ENCODE measurements around the gene NES.

The NES gene

DNA sequence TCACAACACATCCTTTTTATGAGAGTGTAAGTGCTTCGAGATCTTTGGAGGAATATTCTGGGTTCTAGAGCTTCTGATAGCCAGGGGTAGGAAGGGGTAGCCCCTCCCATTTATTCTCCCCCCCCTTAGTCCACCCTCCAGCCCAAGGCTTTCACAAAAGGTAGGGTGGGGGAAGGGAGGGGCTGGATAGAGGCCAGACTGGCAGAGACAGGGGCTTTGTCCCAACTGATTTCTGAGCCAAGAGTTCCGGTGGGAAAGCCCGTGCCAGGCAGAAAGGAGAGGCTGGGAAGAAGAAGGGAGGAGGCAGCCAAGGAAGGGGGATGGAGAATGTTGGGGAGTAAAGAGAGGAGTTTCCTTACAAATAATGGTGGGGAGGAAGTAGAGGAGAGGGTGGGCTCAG lies 32.2 kb downstream of the NES start:
- H3K27ac ChIP-seq: no peak overlapping the region
- CTCF ChIA-PET: interaction anchor here (1.1 to 2.7 kb wide), 2 partner anchors 18 to 20 kb away, joined by 3 to 13 read pairs; no protein-coding TSS in a partner anchor
- POLR2A ChIA-PET (ENCODE audit: low non-redundant PET): no interaction called here
- no peak for DNase-seq (ENCODE audit: low spot score)
- TF ChIP-seq, protein P1, sequence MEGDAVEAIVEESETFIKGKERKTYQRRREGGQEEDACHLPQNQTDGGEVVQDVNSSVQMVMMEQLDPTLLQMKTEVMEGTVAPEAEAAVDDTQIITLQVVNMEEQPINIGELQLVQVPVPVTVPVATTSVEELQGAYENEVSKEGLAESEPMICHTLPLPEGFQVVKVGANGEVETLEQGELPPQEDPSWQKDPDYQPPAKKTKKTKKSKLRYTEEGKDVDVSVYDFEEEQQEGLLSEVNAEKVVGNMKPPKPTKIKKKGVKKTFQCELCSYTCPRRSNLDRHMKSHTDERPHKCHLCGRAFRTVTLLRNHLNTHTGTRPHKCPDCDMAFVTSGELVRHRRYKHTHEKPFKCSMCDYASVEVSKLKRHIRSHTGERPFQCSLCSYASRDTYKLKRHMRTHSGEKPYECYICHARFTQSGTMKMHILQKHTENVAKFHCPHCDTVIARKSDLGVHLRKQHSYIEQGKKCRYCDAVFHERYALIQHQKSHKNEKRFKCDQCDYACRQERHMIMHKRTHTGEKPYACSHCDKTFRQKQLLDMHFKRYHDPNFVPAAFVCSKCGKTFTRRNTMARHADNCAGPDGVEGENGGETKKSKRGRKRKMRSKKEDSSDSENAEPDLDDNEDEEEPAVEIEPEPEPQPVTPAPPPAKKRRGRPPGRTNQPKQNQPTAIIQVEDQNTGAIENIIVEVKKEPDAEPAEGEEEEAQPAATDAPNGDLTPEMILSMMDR (conservative IDR thresholded peaks at IDR 0.05; ENCODE audit: low read depth): no peak

DNA sequence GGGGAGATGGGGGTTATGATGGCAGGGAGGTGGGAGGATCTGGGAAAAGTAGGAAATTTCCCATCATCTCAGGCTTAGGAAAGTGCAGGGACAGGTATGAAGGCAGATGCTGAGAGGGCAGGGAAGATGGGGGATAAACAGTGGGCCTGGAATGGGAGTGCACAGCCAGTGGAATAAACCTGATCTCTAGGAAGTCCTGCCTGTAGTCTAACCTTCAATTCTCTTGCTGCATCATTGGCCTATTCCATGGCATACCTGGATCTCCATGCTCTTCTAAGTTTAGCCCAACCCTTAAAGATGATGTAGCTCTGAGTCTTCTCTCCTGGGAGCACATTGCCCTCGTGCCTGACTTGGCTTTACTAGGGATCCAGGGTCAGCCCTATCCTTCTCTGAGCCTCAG lies 32.6 kb downstream of the NES start:
- TF ChIP-seq, protein P1 (conservative IDR thresholded peaks at IDR 0.05; ENCODE audit: low read depth): no peak
- no peak overlapping the region for H3K27ac ChIP-seq
- POLR2A ChIA-PET (ENCODE audit: low non-redundant PET): no interaction called here
- DNase-seq (ENCODE audit: low spot score): no peak
- CTCF ChIA-PET: interaction anchor here (2.7 kb wide), 1 partner anchor 17 kb away, joined by 13 read pairs; no protein-coding TSS in a partner anchor

DNA sequence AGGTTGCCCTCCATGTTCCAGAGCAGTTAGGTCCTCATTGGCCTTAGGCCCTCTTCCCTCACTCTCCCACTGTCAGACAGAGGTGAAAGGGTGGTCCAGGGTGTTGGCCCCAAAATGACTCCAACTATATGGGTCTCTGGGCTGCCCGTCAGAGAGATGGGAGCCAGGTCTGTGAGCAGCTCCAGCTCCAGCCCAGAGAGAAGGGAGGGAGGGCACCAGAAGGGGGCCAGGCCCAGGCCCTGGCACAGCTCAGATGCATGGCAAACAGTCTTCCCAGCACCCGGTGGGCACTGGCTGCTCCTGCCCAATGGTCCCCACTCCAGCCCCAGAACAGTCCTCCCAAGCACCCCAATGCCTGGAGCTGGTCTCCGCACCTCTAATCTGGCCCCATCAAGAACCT lies 33.1 kb downstream of the NES start:
- ChIA-PET CTCF (interaction anchor here (0.6 to 2.7 kb wide), 2 partner anchors 17 to 27 kb away, joined by 6 to 13 read pairs; no protein-coding TSS in a partner anchor), POLR2A (ENCODE audit: low non-redundant PET) (no interaction called here)
- TF ChIP-seq, protein P1 (conservative IDR thresholded peaks at IDR 0.05; ENCODE audit: low read depth): no peak
- H3K27ac ChIP-seq: no peak overlapping the region
- DNase-seq (ENCODE audit: low spot score): no peak

DNA sequence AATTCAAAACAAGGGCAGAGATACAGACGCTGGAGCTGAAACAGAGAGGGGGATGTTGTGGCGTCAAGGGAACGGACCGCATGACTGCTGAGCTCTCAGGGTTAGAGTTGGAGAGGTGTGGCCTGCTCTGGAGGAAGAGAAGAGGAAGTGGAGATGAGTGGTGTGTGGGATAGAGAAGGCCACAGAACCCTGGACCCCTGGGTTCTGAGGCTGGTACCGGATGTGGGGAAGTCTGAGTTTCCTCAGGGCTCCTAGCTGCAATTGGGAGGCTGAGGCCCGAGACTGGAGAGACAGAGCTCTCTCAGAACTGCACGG lies 33.5 kb downstream of the NES start:
- DNase-seq (ENCODE audit: low spot score): no peak
- ChIA-PET CTCF (interaction anchor here (0.6 to 2.7 kb wide), 5 partner anchors 16 to 27 kb away, joined by 3 to 13 read pairs (median 4); partner anchors contain the start of gene HAPLN2), POLR2A (ENCODE audit: low non-redundant PET) (no interaction called here)
- TF ChIP-seq, protein P1 (conservative IDR thresholded peaks at IDR 0.05; ENCODE audit: low read depth): no peak
- H3K27ac ChIP-seq: no peak overlapping the region

DNA sequence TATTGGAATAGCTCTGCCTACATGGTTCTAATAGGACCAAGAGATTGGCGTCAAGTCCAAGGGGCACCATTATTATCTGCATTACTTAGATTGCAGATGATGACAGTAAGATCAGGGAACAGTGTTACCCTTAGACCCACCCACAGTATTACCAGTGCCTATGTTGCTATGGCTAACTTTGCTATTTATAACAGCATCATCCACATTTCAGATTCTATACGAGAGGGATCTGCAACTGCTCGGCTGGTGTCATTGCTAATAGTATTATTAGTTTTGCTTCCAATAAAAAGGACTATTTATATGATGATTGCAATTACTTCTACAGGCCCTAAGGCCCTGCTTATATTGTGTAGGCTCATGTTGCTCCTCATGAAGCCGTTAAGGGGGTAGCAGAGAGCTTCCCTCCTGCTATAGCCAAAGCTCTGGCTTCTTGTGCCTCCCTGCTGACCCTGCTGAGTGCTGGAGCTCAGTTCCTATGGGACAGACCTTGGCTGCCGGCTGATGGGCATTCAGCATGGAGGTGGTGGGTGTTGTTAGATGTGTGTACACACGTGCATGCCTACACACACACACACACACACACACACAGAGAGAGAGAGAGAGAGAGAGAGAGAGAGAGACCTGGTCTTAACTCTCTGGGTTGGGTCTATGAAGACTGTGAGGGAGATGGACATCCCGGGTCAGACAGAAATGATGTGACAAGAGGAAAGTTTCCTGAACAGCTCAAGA lies 34.0 kb downstream of the NES start:
- no peak overlapping the region for H3K27ac ChIP-seq
- POLR2A ChIA-PET (ENCODE audit: low non-redundant PET): no interaction called here
- CTCF ChIA-PET: interaction anchor here (0.6 to 2.7 kb wide), 9 partner anchors 12 to 217 kb away, joined by 3 to 13 read pairs (median 4); partner anchors contain the start of genes HAPLN2 and NTRK1
- DNase-seq (ENCODE audit: low spot score): no peak
- TF ChIP-seq, protein P1 (conservative IDR thresholded peaks at IDR 0.05; ENCODE audit: low read depth): no peak

DNA sequence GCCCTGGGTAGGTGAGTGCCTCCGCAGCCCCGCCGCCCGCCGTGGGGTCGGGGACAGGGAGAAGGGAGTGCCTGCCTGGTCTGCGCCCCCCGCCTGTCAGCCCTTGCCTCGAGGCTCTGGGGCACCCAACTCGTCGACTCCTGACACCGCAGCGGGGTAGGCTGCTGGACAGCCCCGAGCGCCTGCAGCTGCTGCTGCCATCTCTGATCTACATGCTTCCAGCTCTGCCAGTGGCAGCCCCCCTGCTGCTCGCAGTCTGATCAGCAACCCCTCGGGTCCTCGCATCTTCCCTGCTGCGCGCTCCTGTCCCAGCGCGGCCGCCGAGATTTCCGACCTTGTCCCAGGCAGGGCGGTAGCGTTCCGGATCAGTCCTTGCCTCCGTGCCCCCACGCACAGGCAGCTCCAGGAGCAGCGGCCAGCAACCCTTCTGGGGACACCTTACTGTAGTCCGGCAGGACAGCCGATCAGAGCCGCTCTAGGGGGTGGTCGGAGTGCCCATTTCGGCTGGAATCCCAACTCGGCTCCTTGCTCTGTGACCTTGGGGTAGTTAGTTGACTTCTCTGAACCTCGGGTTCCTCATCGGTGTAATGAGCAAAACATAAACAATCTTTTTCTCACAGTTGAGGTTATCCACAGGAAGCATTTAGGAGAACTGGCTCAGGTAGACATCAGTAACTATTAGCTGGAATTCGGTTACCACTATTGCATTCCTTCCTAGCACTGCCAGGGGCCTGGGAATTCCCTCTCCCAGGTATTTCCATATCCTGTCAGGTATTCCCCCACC lies 34.8 kb downstream of the NES start:
- no peak for DNase-seq (ENCODE audit: low spot score)

More for the DNA sequence above, 34.8 kb downstream of the NES start:
- POLR2A ChIA-PET (ENCODE audit: low non-redundant PET): no interaction called here
- TF ChIP-seq, protein P1 (conservative IDR thresholded peaks at IDR 0.05; ENCODE audit: low read depth): no peak
- CTCF ChIA-PET: interaction anchor here (0.6 to 1.0 kb wide), 8 partner anchors 11 to 218 kb away, joined by 3 to 5 read pairs (median 4); partner anchors contain the start of genes HAPLN2 and NTRK1
- H3K27ac ChIP-seq: no peak overlapping the region

Measured in RWPE1 (cell line).